Keratinocyte (primary cell): ENCODE measurements around the gene HMGCLL1. TPM values are rescaled to one million over a fixed set of nuclear protein-coding genes. Genes with fewer than 3 reads are reported as not detected.

Source experiments
- DNase-seq: peaks from one replicate; pipeline ENCODE4 v3.0.0-alpha.2; 2011; ENCODE audit warnings: low read depth, missing footprints, low spot score
- FAIRE-seq: peaks from 2 replicates; lab custom pipeline; 2011; peaks lifted over from hg19 to GRCh38; lab: Jason Lieb, UNC
- H2AFZ ChIP-seq: 2 replicates; pipeline ENCODE4 v1.6.0; 2012; ENCODE audit warnings: low read length, control low read depth, inconsistent platforms; ENCODE audit not compliant: control insufficient read depth
- H3K27ac ChIP-seq: 2 replicates; pipeline ENCODE4 v1.5.1; 2011; ENCODE audit warnings: low read length; ENCODE audit not compliant: control insufficient read depth, insufficient read depth
- H3K27me3 ChIP-seq: 3 replicates; pipeline ENCODE4 v1.6.0; 2011; ENCODE audit warnings: low read length; ENCODE audit not compliant: control insufficient read depth, insufficient read depth; ENCODE audit errors: extremely low read depth
- H3K36me3 ChIP-seq, 2 experiments: 2 replicates in 1 of 2; 3 replicates in 1 of 2; pipeline ENCODE4 v1.5.1; 2011; ENCODE audit warnings: low read length in 2 of 2, mild to moderate bottlenecking in 1 of 2; ENCODE audit not compliant: control insufficient read depth in 2 of 2, insufficient read depth in 2 of 2; ENCODE audit errors: extremely low read depth in 1 of 2
- H3K4me1 ChIP-seq: 3 replicates; pipeline ENCODE4 v1.5.1; 2011; ENCODE audit warnings: low read length; ENCODE audit not compliant: control insufficient read depth, insufficient read depth; ENCODE audit errors: extremely low read depth
- H3K4me2 ChIP-seq: 3 replicates; pipeline ENCODE4 v1.6.0; 2011; ENCODE audit warnings: low read depth, low read length; ENCODE audit not compliant: control insufficient read depth, insufficient read depth; ENCODE audit errors: extremely low read depth
- H3K4me3 ChIP-seq, 3 experiments: fragments of 200-600 bp in 1 of 3; sonication (generic) in 1 of 3; 2 replicates in 2 of 3; 3 replicates in 1 of 3; pipeline ENCODE4 v1.5.1; 2011 to 2016; ENCODE audit warnings: low read length in 3 of 3, mild to moderate bottlenecking in 3 of 3, control low read depth in 2 of 3, inconsistent platforms in 1 of 3, low read depth in 1 of 3, mixed read lengths in 1 of 3, mixed run types in 1 of 3, moderate library complexity in 1 of 3; ENCODE audit not compliant: control insufficient read depth in 2 of 3, insufficient read depth in 2 of 3; ENCODE audit errors: extremely low read depth in 1 of 3
- H3K79me2 ChIP-seq: 2 replicates; pipeline ENCODE4 v1.6.0; 2012; ENCODE audit warnings: low read length; ENCODE audit not compliant: control insufficient read depth, insufficient read depth
- H3K9ac ChIP-seq: 3 replicates; pipeline ENCODE4 v1.6.0; 2011; ENCODE audit warnings: low read length; ENCODE audit not compliant: control insufficient read depth, insufficient read depth; ENCODE audit errors: extremely low read depth
- H3K9me1 ChIP-seq: 3 replicates; pipeline ENCODE4 v1.6.0; 2011; ENCODE audit warnings: low read length; ENCODE audit not compliant: control insufficient read depth, insufficient read depth; ENCODE audit errors: extremely low read depth
- H3K9me3 ChIP-seq: 2 replicates; pipeline ENCODE4 v1.5.1; 2012; ENCODE audit warnings: low read depth, low read length; ENCODE audit not compliant: control insufficient read depth
- H4K20me1 ChIP-seq: 3 replicates; pipeline ENCODE4 v1.6.0; 2011; ENCODE audit warnings: low read length; ENCODE audit not compliant: control insufficient read depth, insufficient read depth; ENCODE audit errors: extremely low read depth
- CTCF ChIP-seq, 3 experiments: IDR thresholded peaks in 1 of 3; conservative IDR thresholded peaks in 1 of 3; optimal IDR thresholded peaks in 1 of 3; 2 replicates in 2 of 3; 3 replicates in 1 of 3; pipeline versions ENCODE3 to v1.5.1; 2011; ENCODE audit warnings: low read length in 3 of 3, mild to moderate bottlenecking in 3 of 3, moderate library complexity in 2 of 3, control low read depth in 1 of 3, inconsistent platforms in 1 of 3; ENCODE audit not compliant: insufficient read depth in 2 of 3; ENCODE audit errors: extremely low read depth in 1 of 3
- EZH2 ChIP-seq: IDR thresholded peaks from one replicate; pipeline ENCODE4 v1.6.1; 2012; ENCODE audit warnings: inconsistent platforms, mild to moderate bottlenecking, low read length, moderate library complexity
- dilution Hi-C: fragments of 300-500 bp; cut with MboI; formaldehyde crosslinking; loops from one replicate; pipeline ENCODE4 v1.7.0; 2020; ENCODE audit warnings: low sequenced_read_pairs; ENCODE audit not compliant: extremely low pct_ligation_motif_present
- polyA plus RNA-seq, 5 experiments: library from polyadenylated mRNA; depleted of rRNA in 3 of 5; stranded (reverse) in 3 of 5; stranded (forward) in 1 of 5; unstranded in 1 of 5; fragments of >200 nt; gene quantifications; 1 replicate in 1 of 5; 2 replicates in 3 of 5; 3 replicates in 1 of 5; pipeline versions ENCODE4 v1.2.1 to v1.2.3, GENCODE V29; 2011 to 2012; ENCODE audit warnings: missing spikeins in 2 of 5, low read depth in 1 of 5, low replicate concordance in 1 of 5

HMGCLL1 gene
- polyA plus RNA-seq, 1 donor (not counting 4 experiments of a cell fraction or from before 2014, with no cell fraction given), result 0.04 TPM

GRCh38 chr6:55541024-55541423 is 38.0 kb downstream of the HMGCLL1 start:
- H3K9ac ChIP-seq, result no peak overlapping the region
- no peak overlapping the region for H3K4me3 ChIP-seq
- no peaks in the 10 kb centered on the region for H3K36me3 ChIP-seq
- H3K4me2 ChIP-seq, result no peak overlapping the region
- dilution Hi-C loops, result no loop called here
- DNase-seq (no peak), FAIRE-seq (no peak)
- no peaks in the 10 kb centered on the region for H4K20me1 ChIP-seq
- no peaks in the 10 kb centered on the region for H3K4me1 ChIP-seq
- TF ChIP-seq EZH2 (no peak), CTCF (optimal IDR thresholded peaks at IDR 0.05 in 1 of 3, IDR thresholded peaks at IDR 0.05 in 1 of 3, conservative IDR thresholded peaks at IDR 0.05 in 1 of 3; ENCODE audit: extremely low read depth in 1 of 3, insufficient read depth in 2 of 3, low read length in 3 of 3) (no peak)
- no peak overlapping the region for H3K27ac ChIP-seq
- H3K9me3 ChIP-seq, result no peaks in the 10 kb centered on the region
- no peaks in the 10 kb centered on the region for H3K79me2 ChIP-seq
- no peak overlapping the region for H2AFZ ChIP-seq
- no peaks in the 10 kb centered on the region for H3K9me1 ChIP-seq
- no peaks in the 10 kb centered on the region for H3K27me3 ChIP-seq

- no peak for DNase-seq
- Histone ChIP-seq H3K4me2 (no peak overlapping the region), H3K27me3 (peaks cover 5% of the 10 kb centered on the region), H3K27ac (no peak overlapping the region), H3K9me1 (no peaks in the 10 kb centered on the region), H3K9me3 (no peaks in the 10 kb centered on the region), H2AFZ (no peak overlapping the region), H3K36me3 (no peaks in the 10 kb centered on the region), H4K20me1 (no peaks in the 10 kb centered on the region), H3K9ac (no peak overlapping the region), H3K4me3 (no peak overlapping the region), H3K4me1 (no peaks in the 10 kb centered on the region), H3K79me2 (no peaks in the 10 kb centered on the region)
- FAIRE-seq, result no peak
- dilution Hi-C loops, result no loop called here
- TF ChIP-seq EZH2, result no peak
Measured at GRCh38 chr6:55536391-55536956, 42.5 kb downstream of the HMGCLL1 start.

DNA sequence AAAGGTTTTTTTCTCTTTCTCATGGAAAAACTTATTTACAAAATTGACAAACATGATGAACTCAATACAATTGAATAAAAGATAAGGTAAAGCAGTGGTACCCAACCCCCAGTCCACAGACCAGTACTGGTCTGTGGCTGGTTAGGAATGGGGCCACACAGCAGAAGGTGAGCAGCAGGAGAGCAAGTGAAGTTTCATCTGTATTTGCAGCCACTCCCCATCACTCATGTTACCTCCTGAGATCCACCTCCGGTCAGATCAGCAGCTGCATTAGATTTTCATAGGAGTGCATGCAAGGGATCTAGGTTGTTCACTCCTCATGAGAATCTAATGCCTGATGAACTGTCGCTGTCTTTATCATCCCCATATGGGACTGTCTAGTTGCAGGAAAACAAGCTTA is 47.5 kb downstream of the HMGCLL1 start:
- no peaks in the 10 kb centered on the region for H3K9me1 ChIP-seq
- no peak overlapping the region for H3K27ac ChIP-seq
- dilution Hi-C loops, result no loop called here
- no peak overlapping the region for H3K4me2 ChIP-seq
- H3K9me3 ChIP-seq, result no peaks in the 10 kb centered on the region
- no peak for TF ChIP-seq EZH2
- no peak for FAIRE-seq
- H4K20me1 ChIP-seq, result no peaks in the 10 kb centered on the region
- no peak overlapping the region for H3K9ac ChIP-seq
- no peak overlapping the region for H3K4me3 ChIP-seq
- DNase-seq, result no peak
- H2AFZ ChIP-seq, result no peak overlapping the region
- no peaks in the 10 kb centered on the region for H3K36me3 ChIP-seq
- peaks cover 5% of the 10 kb centered on the region for H3K27me3 ChIP-seq
- H3K4me1 ChIP-seq, result no peaks in the 10 kb centered on the region
- H3K79me2 ChIP-seq, result no peaks in the 10 kb centered on the region
